Esophagus squamous epithelium (tissue), 4 donors: Measurements from ENCODE around the gene HMGCR.

Source experiments
- POLR2A ChIP-seq, 4 donors: fragments of 450-650 bp; IDR thresholded peaks; one replicate each; pipeline ENCODE4 v1.6.1; 2017; ENCODE audit warnings: antibody characterized with exemption in 4 of 4, mild to moderate bottlenecking in 4 of 4, moderate library complexity in 3 of 4
- TF ChIP-seq, protein P1 (sequence below), 6 experiments: fragments of 450-650 bp in 4 of 6; fragments of 200-600 bp in 2 of 6; sonication (generic) in 2 of 6; IDR thresholded peaks; one replicate each; pipeline ENCODE4 v1.5.1; 2016 to 2019; ENCODE audit warnings: antibody characterized with exemption in 6 of 6, mild to moderate bottlenecking in 4 of 6, moderate library complexity in 4 of 6

DNA sequence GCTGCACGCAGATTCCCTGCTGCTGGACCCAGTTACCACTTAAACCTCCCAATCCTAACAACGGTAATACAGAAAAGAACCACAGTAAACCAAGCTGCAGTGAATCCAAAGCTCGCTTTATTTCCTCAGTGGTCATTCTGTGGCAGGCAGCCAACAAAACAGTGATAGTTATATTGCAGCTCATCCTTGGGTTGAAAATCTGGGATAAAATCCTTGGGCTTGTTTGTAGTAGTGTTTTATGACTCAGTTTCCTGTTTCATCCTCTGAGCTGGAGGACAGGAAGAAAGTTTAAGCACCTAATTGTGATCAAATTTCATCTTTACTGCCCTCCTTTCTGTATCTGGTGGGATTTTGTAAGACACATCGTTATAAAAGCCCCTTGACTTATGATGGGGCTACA is 31.4 kb downstream of the HMGCR start:
- TF ChIP-seq, protein P1, sequence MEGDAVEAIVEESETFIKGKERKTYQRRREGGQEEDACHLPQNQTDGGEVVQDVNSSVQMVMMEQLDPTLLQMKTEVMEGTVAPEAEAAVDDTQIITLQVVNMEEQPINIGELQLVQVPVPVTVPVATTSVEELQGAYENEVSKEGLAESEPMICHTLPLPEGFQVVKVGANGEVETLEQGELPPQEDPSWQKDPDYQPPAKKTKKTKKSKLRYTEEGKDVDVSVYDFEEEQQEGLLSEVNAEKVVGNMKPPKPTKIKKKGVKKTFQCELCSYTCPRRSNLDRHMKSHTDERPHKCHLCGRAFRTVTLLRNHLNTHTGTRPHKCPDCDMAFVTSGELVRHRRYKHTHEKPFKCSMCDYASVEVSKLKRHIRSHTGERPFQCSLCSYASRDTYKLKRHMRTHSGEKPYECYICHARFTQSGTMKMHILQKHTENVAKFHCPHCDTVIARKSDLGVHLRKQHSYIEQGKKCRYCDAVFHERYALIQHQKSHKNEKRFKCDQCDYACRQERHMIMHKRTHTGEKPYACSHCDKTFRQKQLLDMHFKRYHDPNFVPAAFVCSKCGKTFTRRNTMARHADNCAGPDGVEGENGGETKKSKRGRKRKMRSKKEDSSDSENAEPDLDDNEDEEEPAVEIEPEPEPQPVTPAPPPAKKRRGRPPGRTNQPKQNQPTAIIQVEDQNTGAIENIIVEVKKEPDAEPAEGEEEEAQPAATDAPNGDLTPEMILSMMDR (IDR thresholded peaks at IDR 0.05) = no peak
- no peak for TF ChIP-seq POLR2A (IDR thresholded peaks at IDR 0.05)
